ENCODE data around the gene MON1A. TPM values are rescaled to one million over a fixed set of nuclear protein-coding genes. Genes with fewer than 3 reads are reported as not detected.

MON1A gene
- total RNA-seq, 1 experiment from 2014 or later, result 9.0 TPM

GRCh38 chr3:49942651-49943050 is 13.0 kb upstream of the MON1A start (continued):
- TF ChIP-seq MAX (IDR thresholded peaks at IDR 0.05) (no peak), REST (IDR thresholded peaks at IDR 0.05; ENCODE audit: low read depth) (no peak)

GRCh38 chr3:49940667-49941249 is 11.1 kb upstream of the MON1A start:
- Histone ChIP-seq H3K27me3 (ENCODE audit: insufficient read depth, low read length) (no peaks in the 10 kb centered on the region), H3K4me1 (ENCODE audit: control insufficient read depth in 1 of 2, insufficient read depth in 2 of 2, low read length in 2 of 2) (peaks cover 5 to 15% of the 10 kb centered on the region in 2 experiments; a peak in 3 of 4 replicates), H3K9me2 (ENCODE audit: insufficient read depth) (no peaks in the 10 kb centered on the region), H3K79me2 (ENCODE audit: insufficient read depth, low read length) (peaks cover 57% of the 10 kb centered on the region), H3K36me3 (ENCODE audit: control insufficient read depth in 1 of 2, insufficient read depth in 2 of 2, low read length in 2 of 2) (no peaks in the 10 kb centered on the region), H2AFZ (ENCODE audit: low read depth, low read length, poor library complexity, severe bottlenecking) (no peak overlapping the region), H3K9ac (ENCODE audit: low read length) (peak overlapping the region; percentile 76), H3K27ac (ENCODE audit: low read depth, low read length) (peak overlapping the region; percentile 91), H3K4me3 (replicated peaks in 1 of 2; ENCODE audit: low read depth in 1 of 2, low read length in 2 of 2) (peak overlapping the region; percentile 82 to 96), H4K20me1 (ENCODE audit: insufficient read depth) (peaks cover 3% of the 10 kb centered on the region; the same call in 1 of the 2 replicates), H3K9me3 (ENCODE audit: control insufficient read depth in 1 of 2, insufficient read depth in 1 of 2, low read depth in 1 of 2, low read length in 2 of 2) (no peaks in the 10 kb centered on the region), H3K4me2 (ENCODE audit: low read length) (peak overlapping the region; percentile 95)
- DNase-seq (ENCODE audit: low read depth, low spot score) (no peak), ATAC-seq (no peak)
- RAD21 ChIA-PET (ENCODE audit: low non-redundant PET in 1 of 2, low total read pairs in 2 of 2, uncharacterized antibody in 2 of 2, unreplicated experiment in 2 of 2), result interaction anchor here (0.7 to 1.4 kb wide), 2 partner anchors 40 to 140 kb away, joined by 3 to 5 read pairs; no protein-coding TSS in a partner anchor
- TSS peak; percentile 77 for BruUV-seq (replicated peaks)
- POLR2A ChIA-PET, result interaction anchor here (0.6 to 2.5 kb wide), 6 partner anchors 8 to 147 kb away, joined by 3 to 38 read pairs (median 6); partner anchors contain the start of gene MON1A
- intact Hi-C loops (cut with micrococcal nuclease), result no loop called here
- CTCF ChIA-PET, result interaction anchor here (1.5 to 2.5 kb wide), 2 partner anchors 9 to 11 kb away, joined by 4 to 15 read pairs; partner anchors contain the start of gene MON1A
- TF ChIP-seq ZNF274 (IDR thresholded peaks at IDR 0.05; ENCODE audit: low read depth, low read length) (no peak), REST (IDR thresholded peaks at IDR 0.05; ENCODE audit: low read depth) (no peak), EZH2 (IDR thresholded peaks at IDR 0.05) (no peak), SIN3A (IDR thresholded peaks at IDR 0.05; ENCODE audit: low read depth) (no peak), ATF3 (IDR thresholded peaks at IDR 0.05) (no peak), EZH2phosphoT487 (IDR thresholded peaks at IDR 0.05; ENCODE audit: borderline replicate concordance) (no peak), ZFX (IDR thresholded peaks at IDR 0.05) (no peak), CTCF (IDR thresholded peaks at IDR 0.05 in 2 of 3, conservative IDR thresholded peaks at IDR 0.05 in 1 of 3; ENCODE audit: borderline replicate concordance in 1 of 3, insufficient read depth in 1 of 3, low read depth in 2 of 3, low read length in 2 of 3) (no peak), EGR1 (IDR thresholded peaks at IDR 0.05; ENCODE audit: low read depth) (no peak)
